Neuron (in vitro differentiated cells): ENCODE results near the gene ITGA11.

Experiments used
- H2AFZ ChIP-seq: one replicate; pipeline ENCODE4 v1.6.1; 2013; ENCODE audit warnings: low read depth, mild to moderate bottlenecking, inconsistent platforms, low read length, moderate library complexity
- H3K27me3 ChIP-seq: one replicate; pipeline ENCODE4 v1.6.1; 2013; ENCODE audit warnings: low read length; ENCODE audit not compliant: insufficient read depth
- H3K36me3 ChIP-seq: one replicate; pipeline ENCODE4 v1.6.1; 2013; ENCODE audit warnings: low read length; ENCODE audit not compliant: insufficient read depth
- H3K4me1 ChIP-seq: one replicate; pipeline ENCODE4 v1.6.1; 2013; ENCODE audit warnings: low read length; ENCODE audit not compliant: insufficient read depth
- H3K4me3 ChIP-seq: 2 replicates; pipeline ENCODE4 v1.5.1; 2013; ENCODE audit warnings: mild to moderate bottlenecking, low read length, moderate library complexity
- H3K9me3 ChIP-seq: one replicate; pipeline ENCODE4 v1.6.1; 2013; ENCODE audit warnings: low read length

The ITGA11 gene

DNA sequence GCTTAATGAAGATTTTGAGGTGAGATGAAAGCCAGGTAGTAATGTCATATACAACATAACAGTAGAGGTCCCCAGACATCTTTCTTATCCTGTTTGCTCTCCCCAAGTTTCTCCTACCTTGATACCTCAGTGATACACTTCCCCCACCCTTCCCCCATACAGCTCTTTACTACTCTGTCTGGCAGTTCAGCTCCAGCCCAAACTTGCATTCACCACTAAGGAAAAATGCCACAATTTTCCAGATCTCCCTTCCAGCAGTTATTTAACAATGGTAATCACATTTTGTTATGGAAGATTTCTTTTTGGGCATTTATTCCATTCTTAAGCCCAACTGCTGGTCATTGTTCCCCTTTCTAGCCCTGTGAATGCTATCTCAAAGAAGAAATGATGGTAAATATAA is 34.9 kb upstream of the ITGA11 start:
- Histone ChIP-seq H3K9me3 (no peaks in the 10 kb centered on the region), H3K4me1 (no peaks in the 10 kb centered on the region), H2AFZ (no peak overlapping the region), H3K27me3 (no peaks in the 10 kb centered on the region), H3K36me3 (no peaks in the 10 kb centered on the region), H3K4me3 (no peak overlapping the region)

GRCh38 chr15:68465861-68466560 is 34.0 kb upstream of the ITGA11 start:
- no peaks in the 10 kb centered on the region for H3K9me3 ChIP-seq
- no peak overlapping the region for H3K4me3 ChIP-seq
- H3K36me3 ChIP-seq, result no peaks in the 10 kb centered on the region
- H3K4me1 ChIP-seq, result no peaks in the 10 kb centered on the region
- no peaks in the 10 kb centered on the region for H3K27me3 ChIP-seq
- H2AFZ ChIP-seq, result no peak overlapping the region

DNA sequence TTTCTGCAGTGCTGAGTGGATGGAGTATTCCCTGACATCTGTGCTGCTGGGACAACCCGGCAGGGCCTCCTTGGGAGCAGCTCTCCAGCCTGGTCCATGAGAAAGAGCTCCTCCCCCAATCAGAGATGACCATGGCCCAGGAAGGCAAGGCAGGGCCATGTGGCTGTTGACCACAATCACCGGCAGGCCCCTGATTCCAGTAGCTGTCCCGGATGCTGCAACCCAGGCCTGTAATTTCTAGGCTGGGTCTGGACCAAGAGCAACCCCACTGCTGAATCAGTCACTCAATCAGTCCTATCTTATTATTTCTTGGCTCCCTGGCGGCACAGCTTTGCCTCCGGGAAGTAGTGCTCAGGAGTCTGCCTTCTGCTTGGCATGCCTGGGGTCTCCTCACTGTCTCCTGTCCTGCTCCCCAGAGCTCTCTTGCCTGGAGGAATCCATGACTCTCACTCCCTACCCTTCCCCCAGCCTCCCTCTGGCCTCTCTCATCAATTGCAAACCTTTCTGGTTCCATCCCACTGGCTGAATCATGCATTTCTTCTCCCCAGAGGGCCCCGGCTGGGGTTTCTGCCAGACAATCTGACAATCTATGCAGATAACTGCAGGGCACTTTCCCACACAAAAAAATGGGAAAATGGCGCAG is 32.6 kb upstream of the ITGA11 start:
- H3K4me1 ChIP-seq, result no peaks in the 10 kb centered on the region
- no peaks in the 10 kb centered on the region for H3K27me3 ChIP-seq
- no peak overlapping the region for H3K4me3 ChIP-seq
- no peak overlapping the region for H2AFZ ChIP-seq
- no peaks in the 10 kb centered on the region for H3K36me3 ChIP-seq
- H3K9me3 ChIP-seq, result no peaks in the 10 kb centered on the region

GRCh38 chr15:68463996-68464395 is 32.0 kb upstream of the ITGA11 start:
- H3K4me3 ChIP-seq, result no peak overlapping the region
- no peaks in the 10 kb centered on the region for H3K9me3 ChIP-seq
- no peaks in the 10 kb centered on the region for H3K4me1 ChIP-seq
- H3K36me3 ChIP-seq, result no peaks in the 10 kb centered on the region
- H3K27me3 ChIP-seq, result no peaks in the 10 kb centered on the region
- H2AFZ ChIP-seq, result no peak overlapping the region

DNA sequence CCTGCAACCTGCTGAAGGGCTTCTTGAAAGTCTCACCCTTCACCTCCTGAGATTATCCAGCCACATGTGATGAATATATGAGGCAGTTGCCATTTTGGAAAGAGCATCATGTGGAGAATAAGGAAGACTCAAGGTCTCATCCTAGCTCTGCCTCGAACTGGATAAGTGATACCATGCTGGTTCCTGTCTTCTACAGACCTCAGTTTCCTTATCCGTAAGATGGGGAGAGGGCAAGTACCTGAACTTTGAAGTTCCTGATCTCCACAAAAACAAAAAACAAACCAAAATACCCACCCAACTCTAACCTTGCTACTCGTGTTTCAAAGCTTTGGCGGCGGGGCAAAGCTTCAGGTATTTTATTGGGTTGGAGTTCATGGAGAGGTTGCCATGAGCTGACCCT is 31.5 kb upstream of the ITGA11 start:
- no peaks in the 10 kb centered on the region for H3K27me3 ChIP-seq
- no peak overlapping the region for H2AFZ ChIP-seq
- no peak overlapping the region for H3K4me3 ChIP-seq
- no peaks in the 10 kb centered on the region for H3K36me3 ChIP-seq
- no peaks in the 10 kb centered on the region for H3K4me1 ChIP-seq
- H3K9me3 ChIP-seq, result no peaks in the 10 kb centered on the region

DNA sequence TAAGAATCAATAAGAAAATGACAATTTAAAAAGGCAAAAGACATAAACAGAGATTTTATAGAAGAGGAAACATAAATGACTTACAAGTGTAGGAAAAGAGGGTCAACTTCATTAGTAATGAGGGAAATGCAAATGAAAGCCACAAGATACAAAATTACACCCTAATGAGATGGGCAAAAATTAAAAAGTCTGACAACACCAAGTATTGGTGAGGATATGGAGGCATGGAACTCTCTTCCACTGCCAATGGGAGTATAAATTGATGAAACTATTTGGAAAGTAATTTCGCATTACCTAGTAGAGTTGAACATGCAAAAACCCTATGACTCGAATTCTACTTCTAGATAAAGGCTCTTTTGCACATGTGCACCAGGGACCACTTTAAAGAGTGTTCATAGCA is 28.2 kb upstream of the ITGA11 start:
- Histone ChIP-seq H3K27me3 (no peaks in the 10 kb centered on the region), H3K9me3 (no peaks in the 10 kb centered on the region), H2AFZ (no peak overlapping the region), H3K4me3 (no peak overlapping the region), H3K36me3 (no peaks in the 10 kb centered on the region), H3K4me1 (no peaks in the 10 kb centered on the region)

GRCh38 chr15:68450192-68450591 is 18.2 kb upstream of the ITGA11 start:
- Histone ChIP-seq H3K9me3 (no peaks in the 10 kb centered on the region), H3K4me3 (no peak overlapping the region), H2AFZ (no peak overlapping the region), H3K27me3 (peaks cover 3% of the 10 kb centered on the region), H3K36me3 (no peaks in the 10 kb centered on the region), H3K4me1 (no peaks in the 10 kb centered on the region)

GRCh38 chr15:68449389-68449788 is 17.4 kb upstream of the ITGA11 start:
- Histone ChIP-seq H3K9me3 (no peaks in the 10 kb centered on the region), H3K27me3 (peaks cover 3% of the 10 kb centered on the region), H3K4me1 (no peaks in the 10 kb centered on the region), H3K36me3 (no peaks in the 10 kb centered on the region), H3K4me3 (no peak overlapping the region), H2AFZ (no peak overlapping the region)

DNA sequence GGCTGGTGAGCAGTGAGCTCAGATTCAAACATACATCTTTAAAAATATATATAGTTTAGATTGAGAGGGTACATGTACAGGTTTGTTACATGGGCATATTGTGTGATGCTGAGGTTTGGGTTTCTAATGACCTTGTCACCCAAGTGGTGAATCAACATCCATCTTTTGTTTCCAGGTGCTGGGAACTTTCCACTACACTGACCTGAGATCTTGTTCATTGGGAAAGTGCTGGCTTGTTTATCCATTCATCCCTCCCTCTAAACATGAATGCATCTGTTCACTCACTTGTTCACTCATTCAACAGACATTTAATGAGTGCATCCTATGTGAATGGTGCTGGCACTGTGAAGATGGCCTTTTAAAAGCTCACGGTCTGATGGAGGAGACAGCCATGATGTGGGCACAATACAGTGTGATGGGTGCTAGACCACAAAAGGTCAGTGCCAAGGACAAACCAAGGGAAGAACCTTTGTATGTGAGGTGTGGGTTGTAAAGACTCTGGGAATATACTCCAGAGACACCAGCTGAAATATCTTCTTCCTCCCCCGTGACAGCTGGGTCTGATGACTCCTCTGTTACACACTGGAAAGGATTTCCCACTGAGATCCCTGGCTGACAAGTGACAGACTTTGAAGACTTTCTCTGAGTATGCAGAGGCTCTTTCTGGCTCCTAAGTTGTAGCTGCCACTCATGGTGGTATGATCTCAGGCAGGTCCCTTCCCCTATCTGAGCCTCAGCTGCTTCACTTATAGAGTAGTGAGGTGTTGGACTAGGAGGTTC is 16.2 kb upstream of the ITGA11 start:
- Histone ChIP-seq H3K4me1 (no peaks in the 10 kb centered on the region), H2AFZ (no peak overlapping the region), H3K9me3 (no peaks in the 10 kb centered on the region), H3K4me3 (no peak overlapping the region), H3K27me3 (peaks cover 3% of the 10 kb centered on the region), H3K36me3 (no peaks in the 10 kb centered on the region)

DNA sequence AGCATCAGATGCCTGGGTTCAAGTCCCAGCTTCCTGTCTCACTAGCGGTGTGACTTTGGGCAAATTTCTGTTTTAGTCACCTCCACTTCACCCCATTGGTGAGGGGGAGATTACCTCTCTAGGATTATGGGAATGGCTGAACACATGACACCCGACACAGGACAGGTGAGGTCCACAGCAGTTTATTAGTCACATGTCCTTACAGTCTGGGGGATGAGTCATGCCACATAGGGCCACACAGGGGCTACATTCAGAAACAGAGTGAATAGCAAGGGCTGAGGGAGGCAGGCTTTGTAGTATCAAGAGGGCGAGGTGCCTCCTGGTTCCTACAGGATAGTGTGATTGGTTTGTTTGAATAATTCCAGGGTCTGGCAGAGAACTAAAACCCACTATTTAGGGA is 15.2 kb upstream of the ITGA11 start:
- Histone ChIP-seq H3K36me3 (no peaks in the 10 kb centered on the region), H3K4me3 (no peak overlapping the region), H3K27me3 (peaks cover 4% of the 10 kb centered on the region), H3K4me1 (no peaks in the 10 kb centered on the region), H2AFZ (no peak overlapping the region), H3K9me3 (no peaks in the 10 kb centered on the region)

DNA sequence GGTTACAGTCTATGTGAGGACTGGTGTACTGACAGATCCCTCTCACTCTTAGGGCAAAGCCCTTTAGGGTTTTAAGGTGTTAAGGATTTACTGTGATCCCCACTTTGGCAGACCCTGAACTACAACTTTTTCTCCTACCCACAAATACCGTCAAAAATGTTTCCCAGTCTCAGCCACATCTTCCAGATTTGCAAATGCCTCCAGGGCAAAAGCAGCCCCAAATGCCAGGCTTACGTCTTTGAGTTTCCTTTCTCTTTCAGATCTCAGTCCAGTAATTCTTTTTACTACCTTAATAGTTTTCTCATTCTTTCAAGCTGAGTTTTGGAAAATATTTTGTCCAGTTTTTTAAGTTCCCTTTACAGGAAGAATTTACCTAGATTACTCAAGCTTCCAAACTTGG is 13.4 kb upstream of the ITGA11 start:
- no peaks in the 10 kb centered on the region for H3K4me1 ChIP-seq
- H3K36me3 ChIP-seq, result no peaks in the 10 kb centered on the region
- H2AFZ ChIP-seq, result no peak overlapping the region
- peaks cover 10% of the 10 kb centered on the region for H3K27me3 ChIP-seq
- no peaks in the 10 kb centered on the region for H3K9me3 ChIP-seq
- no peak overlapping the region for H3K4me3 ChIP-seq

DNA sequence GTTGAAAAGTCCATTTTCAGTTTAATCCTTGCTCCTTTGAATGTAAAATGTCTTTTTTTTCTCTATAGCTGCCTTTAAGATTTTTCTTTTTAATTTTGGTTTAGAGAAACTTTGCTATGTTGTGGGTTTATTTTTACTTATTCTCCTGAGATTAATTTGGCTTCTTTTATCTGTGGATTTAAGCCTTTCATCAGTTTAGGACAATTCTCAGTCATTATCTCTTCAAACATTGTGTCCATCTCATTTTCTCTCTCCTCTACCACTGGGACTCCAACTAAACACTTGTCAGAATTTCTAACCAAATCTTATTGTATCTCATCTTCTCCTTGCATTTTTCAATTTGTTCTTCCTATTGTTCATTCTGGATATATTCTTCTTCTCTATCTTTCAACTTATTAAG is 12.4 kb upstream of the ITGA11 start:
- peaks cover 12% of the 10 kb centered on the region for H3K27me3 ChIP-seq
- no peak overlapping the region for H2AFZ ChIP-seq
- H3K36me3 ChIP-seq, result no peaks in the 10 kb centered on the region
- no peak overlapping the region for H3K4me3 ChIP-seq
- H3K9me3 ChIP-seq, result no peaks in the 10 kb centered on the region
- H3K4me1 ChIP-seq, result no peaks in the 10 kb centered on the region

DNA sequence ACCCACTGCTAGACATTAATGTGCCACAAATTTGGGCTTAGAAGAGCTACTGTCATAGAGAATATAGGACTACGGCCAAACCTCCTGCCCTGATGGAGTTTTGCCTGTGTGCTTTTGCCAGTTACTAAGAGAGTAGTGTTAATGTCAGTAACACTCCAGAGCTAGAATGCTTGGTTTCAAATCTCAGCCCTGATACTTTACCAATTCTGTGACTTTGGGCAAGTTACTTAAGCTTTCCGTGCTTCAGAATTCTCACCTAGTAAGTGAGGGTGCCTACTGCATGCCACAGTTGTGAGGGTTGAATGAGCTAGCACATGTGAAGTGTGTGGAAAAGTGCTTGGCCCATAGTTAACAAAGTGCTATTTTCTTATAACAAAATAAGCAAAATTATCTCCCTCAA is 10.9 kb upstream of the ITGA11 start:
- Histone ChIP-seq H3K4me1 (no peaks in the 10 kb centered on the region), H3K27me3 (peaks cover 14% of the 10 kb centered on the region), H2AFZ (no peak overlapping the region), H3K36me3 (no peaks in the 10 kb centered on the region), H3K9me3 (no peaks in the 10 kb centered on the region), H3K4me3 (no peak overlapping the region)
